DMS153 (cell line): ENCODE measurements around the gene EIF4B.

ENCODE experiments used
- DNase-seq: peaks from one replicate; lab custom pipeline; 2025; lab: John Stamatoyannopoulos, UW

Gene EIF4B

GRCh38 chr12:53047221-53048032 lies 41.2 kb downstream of the EIF4B start:
- DNase-seq, result no peak

DNA sequence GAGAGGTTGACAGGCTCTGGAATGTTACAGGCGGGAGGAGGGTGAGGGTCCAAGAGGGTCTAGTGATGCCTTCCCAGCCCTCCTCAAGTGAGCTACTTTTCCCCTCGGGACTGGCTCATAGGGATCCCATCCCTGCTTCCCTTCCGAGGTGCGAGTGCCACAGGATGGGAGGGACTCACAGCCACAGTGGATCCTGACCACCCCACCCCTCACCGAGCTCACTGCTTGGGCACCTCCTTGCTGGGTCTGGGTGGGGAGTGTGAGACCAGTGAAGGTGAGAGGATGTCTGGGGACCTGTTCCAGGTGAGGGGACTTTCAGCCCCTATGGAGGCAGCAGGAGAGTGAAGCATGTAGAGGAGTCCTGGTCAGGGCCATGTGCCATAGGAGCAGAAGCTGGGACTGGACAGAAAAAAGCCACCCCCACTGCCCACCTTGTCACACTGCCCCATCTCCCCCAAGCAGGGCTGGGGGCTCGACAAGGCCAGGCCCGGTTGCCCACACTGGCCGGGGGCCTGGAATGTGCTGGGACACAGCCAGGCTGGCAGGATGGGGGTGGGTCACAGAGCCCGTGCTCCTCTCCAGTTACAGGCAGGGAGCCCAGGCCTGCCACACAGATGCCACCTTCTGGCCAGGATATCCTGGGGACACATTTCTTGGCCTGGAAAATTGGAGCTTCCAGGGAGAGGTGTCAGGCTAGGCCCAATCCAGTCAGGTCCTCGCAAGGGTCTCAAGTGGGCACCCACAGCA lies 42.0 kb downstream of the EIF4B start:
- DNase-seq, result no peak

DNA sequence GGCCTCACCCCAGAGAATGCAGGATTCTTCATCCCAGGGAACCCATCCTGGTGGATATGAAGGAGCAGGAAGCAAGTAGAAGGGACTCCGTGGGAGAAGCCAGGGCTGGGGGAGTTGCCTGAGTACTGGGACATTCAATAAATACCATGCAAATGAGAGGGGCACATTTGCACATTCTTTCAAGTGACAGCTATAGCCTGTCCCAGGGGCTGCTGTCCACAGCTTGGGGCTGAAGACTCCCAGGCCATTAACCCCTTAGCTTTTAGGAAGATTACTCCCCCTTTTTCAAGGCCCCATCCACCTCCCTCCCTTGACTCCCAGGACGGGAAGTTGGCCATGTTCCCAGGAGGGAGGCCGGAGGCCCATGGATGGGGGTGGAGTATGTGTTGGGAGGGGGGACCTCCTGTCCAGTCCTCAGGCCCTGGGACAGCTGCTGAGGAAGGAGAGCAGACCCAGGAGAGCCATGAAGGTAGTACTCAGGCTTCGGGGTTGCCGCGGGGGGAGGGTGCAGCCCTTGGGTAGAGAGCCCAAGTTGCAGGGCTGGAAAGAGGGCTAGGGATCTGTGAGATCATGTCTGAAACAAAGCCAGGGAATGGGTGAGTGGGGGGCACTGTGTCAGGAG lies 42.6 kb downstream of the EIF4B start:
- DNase-seq, result no peak

- peak; percentile 24 for DNase-seq
Observed at GRCh38 chr12:53049571-53050318, 43.5 kb downstream of the EIF4B start, which contains the start of gene TNS2. Gene TNS2 (plus strand): TSS chr12:53050065. CDS start chr12:53050186, 121 bp downstream.

- DNase-seq, result no peak
Observed at GRCh38 chr12:53050426-53051057, 44.3 kb downstream of the EIF4B start.

DNA sequence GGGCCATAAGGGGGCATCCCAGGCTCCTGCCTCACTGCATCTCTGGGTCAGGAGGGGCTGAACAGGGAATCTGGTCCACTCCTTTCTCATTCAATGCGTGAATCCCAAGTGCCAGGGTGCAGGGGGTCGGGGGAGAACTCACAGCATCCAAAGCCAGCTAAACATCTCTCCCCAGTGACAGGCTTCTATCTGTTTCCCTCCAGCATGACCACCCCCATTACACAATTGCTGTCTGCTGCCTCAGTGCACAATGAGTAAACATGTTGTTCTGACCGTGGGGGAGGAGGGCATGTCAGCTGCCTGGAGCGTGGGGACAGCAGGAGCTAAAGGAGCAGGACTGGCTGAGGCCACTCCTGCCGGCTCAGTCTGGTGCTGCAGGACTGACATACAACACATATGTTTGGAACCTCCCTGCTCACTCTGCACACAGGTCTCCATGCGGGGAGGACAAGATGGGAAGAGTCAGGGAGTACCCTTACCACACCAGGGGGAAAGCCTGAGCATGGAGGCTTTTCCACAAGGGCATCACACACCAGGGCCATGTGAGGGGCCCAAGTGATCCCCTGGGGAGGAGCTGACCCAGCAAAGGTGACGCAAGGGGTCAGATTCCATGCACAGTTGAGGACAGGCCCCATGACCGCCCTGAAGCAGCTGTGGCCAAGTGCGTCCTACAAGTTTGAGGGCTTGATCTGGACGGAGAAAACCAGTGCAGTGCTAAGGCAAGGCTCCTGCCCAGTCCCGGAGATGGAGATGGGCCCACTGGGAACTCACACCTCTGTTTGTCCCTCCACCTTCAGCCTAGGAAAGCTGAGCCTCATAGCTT lies 45.0 kb downstream of the EIF4B start:
- DNase-seq, result no peak

- DNase-seq, result no peak
Observed at GRCh38 chr12:53051881-53052412, 45.7 kb downstream of the EIF4B start.

DNA sequence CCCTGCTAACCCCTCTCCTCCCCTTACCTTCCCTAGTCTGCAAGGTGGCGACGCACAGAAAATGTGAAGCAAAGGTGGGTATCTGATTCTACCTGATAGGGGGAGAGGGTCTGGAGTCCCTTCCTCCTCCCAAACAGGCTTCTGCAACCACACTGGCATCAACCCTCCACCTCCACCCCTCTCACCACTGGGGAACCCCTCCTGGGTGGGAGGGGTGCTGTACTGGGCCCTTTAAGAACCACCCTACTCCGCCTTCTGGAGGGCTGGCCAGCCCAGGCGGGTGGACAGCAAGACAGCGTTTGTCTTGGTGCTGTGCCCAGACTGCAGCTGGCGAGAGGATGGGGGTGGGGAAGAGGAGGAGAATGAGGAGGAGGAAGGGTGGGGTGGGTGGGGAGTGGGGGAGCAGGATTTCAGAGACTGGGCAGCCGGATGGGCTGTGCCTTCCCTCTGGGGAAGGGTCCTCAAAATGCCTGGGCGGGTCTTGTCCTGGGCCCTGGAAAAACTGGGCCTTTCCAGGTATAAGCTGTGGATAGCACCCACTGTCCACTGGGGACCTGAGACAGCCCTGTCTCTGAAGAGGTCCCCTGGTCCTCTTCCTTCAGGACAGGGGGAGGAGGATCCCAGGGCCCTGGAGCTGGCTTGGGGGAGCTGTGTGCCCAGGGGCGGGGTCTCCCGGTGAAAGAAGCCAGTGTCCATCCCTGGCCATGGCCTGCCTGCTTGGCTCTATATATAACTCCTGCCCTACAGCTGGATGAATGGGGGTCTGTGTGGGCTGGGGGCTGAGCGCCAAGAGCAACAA lies 46.4 kb downstream of the EIF4B start:
- DNase-seq, result peak; percentile 16

DNA sequence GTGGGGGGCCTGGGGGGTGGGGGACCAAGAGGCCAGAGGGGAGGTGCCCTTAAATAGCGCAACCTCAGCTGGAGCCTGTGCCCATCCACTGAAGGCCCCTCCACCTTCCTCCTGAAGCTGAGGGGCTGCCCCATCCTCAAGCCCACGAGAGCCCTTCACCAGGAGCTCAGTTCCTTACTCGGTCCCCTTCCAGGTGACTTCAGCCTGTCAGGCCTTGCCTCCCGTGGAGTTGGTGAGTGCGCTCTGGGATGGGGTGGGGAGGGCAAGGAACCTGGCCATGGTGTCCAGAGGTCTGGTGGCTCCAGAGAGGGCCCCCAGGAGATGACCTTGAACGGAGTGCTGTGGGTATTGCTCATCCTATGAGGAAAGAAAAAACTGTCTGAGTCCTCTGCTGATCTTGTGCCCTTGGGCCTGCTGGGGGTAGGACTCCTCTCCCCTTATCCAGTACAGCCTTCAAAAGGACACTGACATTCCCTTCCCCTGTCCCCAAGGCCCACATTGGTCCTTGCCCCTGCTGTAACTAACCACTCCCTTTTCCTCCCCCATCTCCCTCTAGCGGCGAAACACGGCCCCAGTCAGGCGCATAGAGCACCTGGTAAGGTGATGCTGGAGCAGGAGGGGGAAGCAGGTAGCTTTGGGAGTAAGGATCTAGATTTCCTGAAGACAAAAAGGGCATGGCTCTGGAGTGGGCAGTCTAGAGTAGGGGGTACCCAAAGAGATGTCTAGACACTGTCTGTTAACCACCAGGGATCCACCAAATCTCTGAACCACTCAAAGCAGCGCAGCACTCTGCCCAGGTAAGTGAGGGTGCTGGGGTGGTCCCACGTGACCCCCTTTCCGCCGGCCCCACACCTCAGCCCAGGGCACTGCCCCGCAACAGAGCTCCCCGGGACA lies 47.2 kb downstream of the EIF4B start:
- DNase-seq, result peak; percentile 85

- peak; percentile 94 for DNase-seq
Observed at GRCh38 chr12:53054112-53054878, 48.0 kb downstream of the EIF4B start.

- no peak for DNase-seq
Observed at GRCh38 chr12:53055471-53056266, 49.4 kb downstream of the EIF4B start.

DNA sequence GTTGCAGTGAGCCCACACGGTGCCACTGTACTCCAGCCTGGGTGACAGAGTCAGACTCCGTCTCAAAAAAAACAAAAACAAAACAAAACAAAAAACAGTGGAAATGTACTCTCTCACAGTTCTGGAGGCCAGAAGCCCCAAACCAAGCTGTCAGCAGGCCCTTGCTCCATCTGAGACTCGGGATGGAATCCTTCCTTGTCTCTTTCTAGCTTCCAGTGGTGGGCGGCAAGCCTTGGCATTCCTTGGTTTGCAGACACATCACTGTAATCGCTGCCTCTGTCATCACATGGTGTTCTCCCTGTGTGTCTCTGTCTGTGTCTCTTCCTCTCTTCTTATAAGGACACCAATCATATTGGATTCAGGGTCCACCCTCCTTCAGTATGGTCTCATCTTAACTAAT lies 50.0 kb downstream of the EIF4B start:
- DNase-seq, result no peak

GRCh38 chr12:53056901-53057300 lies 50.6 kb downstream of the EIF4B start:
- DNase-seq, result no peak

DNA sequence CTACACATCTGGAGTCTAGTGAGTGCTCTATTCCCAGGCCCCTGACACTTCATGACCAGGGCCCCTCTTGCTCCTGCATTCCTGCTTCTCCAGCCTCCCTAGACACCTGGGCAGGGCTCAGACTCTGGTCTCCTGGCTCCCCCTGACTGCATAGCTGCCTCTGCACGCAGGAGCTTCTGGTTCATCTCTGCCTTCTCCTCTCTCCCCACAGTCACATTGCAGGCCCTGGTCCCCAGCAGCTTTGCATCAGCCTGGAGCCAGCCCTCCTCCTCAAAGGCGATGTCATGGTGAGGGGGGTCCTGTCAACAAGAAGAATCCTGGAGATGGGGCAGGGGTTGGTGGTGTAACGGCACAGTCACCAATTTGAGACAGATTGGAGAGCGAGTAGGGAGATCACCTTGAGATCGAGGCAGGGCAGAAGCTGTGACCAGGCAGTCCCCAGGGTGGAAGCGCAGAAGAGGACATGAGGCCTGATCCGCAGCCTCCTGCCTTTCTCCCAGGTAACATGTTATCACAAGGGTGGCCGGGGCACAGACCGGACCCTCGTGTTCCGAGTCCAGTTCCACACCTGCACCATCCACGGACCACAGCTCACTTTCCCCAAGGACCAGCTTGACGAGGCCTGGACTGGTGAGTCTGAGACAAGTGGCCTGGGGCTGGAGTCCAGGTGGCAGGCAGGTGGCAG lies 51.7 kb downstream of the EIF4B start:
- DNase-seq, result no peak

DNA sequence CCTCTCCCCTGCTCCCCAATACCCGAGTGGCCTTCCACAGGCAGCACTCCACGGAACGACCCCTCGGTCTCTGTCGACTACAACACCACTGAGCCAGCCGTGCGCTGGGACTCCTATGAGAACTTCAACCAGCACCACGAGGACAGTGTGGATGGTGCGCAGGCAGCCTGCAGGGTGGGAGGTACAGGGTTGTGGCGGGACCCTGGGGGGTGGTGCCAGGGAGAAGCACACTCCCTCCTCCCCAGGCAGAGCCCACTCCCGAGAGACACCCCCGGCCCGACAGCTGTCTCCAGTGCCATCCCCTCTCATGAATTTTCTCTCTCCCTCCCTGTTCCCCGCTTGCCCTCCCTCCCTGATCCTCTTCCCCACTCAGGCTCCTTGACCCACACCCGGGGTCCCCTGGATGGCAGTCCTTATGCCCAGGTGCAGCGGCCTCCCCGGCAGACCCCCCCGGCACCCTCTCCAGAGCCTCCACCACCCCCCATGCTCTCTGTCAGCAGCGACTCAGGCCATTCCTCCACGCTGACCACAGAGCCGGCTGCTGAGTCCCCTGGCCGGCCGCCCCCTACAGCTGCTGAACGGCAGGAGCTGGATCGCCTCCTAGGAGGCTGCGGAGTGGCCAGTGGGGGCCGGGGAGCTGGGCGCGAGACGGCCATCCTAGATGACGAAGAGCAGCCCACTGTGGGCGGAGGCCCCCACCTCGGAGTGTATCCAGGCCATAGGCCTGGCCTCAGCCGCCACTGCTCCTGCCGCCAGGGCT lies 52.6 kb downstream of the EIF4B start:
- no peak for DNase-seq
